Ascending aorta (tissue), 2 donors: ENCODE data around the gene YPEL5. TPM values are rescaled to one million over a fixed set of nuclear protein-coding genes. Genes with fewer than 3 reads are reported as not detected.
A peak's percentile ranks its signal among the peaks of the same experiment; 100 is the strongest.

Experiments used
- DNase-seq, 2 donors: peaks; one replicate each; pipeline ENCODE4 v3.0.0-alpha.2; 2019; ENCODE audit warnings: low spot score in 2 of 2
- H3K27ac ChIP-seq, 2 donors: fragments of 200-600 bp; sonication (generic); one replicate each; pipeline ENCODE4 v1.5.1; 2016 to 2017; ENCODE audit warnings: mild to moderate bottlenecking in 1 of 2
- H3K27me3 ChIP-seq: fragments of 200-600 bp; sonication (generic); one replicate; pipeline ENCODE4 v1.5.1; 2017
- H3K36me3 ChIP-seq, 2 donors: fragments of 200-600 bp; sonication (generic); one replicate each; pipeline ENCODE4 v1.5.1; 2016
- H3K4me1 ChIP-seq, 2 donors: fragments of 200-600 bp; sonication (generic); one replicate each; pipeline ENCODE4 v1.5.1; 2016 to 2017; ENCODE audit warnings: mild to moderate bottlenecking in 1 of 2
- H3K4me3 ChIP-seq, 2 donors: fragments of 200-600 bp; sonication (generic); one replicate each; pipeline ENCODE4 v1.5.1; 2016 to 2017; ENCODE audit warnings: mild to moderate bottlenecking in 1 of 2
- H3K9me3 ChIP-seq, 2 donors: fragments of 200-600 bp; sonication (generic); one replicate each; pipeline ENCODE4 v1.5.1; 2016
- intact Hi-C: fragments of 100-400 bp; cut with DNase I; formaldehyde crosslinking; loops from one replicate; pipeline ENCODE4 v1.15.1; 2023
- total RNA-seq: library from RNA; depleted of rRNA; stranded (reverse); fragments of >200 nt; gene quantifications from one replicate; pipeline ENCODE4 v1.1.0, GENCODE V29; 2016
- TF ChIP-seq, protein P1 (sequence below), 3 experiments: fragments of 200-600 bp in 2 of 3; fragments of 450-650 bp in 1 of 3; sonication (generic) in 2 of 3; IDR thresholded peaks; one replicate each; pipeline ENCODE4 v1.5.1; 2016 to 2019; ENCODE audit warnings: antibody characterized with exemption in 3 of 3, mild to moderate bottlenecking in 1 of 3, moderate library complexity in 1 of 3

The YPEL5 gene
- total RNA-seq, 1 donor from 2014 or later, result 14.2 TPM

DNA sequence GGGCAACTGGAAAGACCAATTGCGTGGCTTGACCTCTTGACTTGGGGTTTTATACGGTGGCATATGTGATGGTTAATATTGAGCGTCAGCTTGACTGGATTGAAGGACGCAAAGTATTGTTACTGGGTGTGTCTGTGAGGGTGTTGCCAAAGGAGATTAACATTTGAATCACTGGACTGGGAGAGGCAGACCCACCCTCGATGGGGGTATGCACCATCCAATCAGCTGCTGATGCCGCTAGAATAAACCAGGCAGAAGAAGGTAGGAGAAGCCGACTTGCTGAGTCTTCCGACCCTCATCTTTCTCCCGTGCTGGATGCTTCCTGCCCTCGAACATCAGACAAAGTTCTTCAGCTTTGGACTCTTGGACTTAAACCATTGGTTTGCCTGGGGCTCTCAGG, 34.2 kb upstream of the YPEL5 start:
- H3K9me3 ChIP-seq, result no peaks in the 10 kb centered on the region
- TF ChIP-seq, protein P1, sequence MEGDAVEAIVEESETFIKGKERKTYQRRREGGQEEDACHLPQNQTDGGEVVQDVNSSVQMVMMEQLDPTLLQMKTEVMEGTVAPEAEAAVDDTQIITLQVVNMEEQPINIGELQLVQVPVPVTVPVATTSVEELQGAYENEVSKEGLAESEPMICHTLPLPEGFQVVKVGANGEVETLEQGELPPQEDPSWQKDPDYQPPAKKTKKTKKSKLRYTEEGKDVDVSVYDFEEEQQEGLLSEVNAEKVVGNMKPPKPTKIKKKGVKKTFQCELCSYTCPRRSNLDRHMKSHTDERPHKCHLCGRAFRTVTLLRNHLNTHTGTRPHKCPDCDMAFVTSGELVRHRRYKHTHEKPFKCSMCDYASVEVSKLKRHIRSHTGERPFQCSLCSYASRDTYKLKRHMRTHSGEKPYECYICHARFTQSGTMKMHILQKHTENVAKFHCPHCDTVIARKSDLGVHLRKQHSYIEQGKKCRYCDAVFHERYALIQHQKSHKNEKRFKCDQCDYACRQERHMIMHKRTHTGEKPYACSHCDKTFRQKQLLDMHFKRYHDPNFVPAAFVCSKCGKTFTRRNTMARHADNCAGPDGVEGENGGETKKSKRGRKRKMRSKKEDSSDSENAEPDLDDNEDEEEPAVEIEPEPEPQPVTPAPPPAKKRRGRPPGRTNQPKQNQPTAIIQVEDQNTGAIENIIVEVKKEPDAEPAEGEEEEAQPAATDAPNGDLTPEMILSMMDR (IDR thresholded peaks at IDR 0.05), result no peak
- H3K4me3 ChIP-seq, result no peak overlapping the region
- H3K4me1 ChIP-seq, result peaks cover 0 to 8% of the 10 kb centered on the region in 2 donors
- intact Hi-C loops, result no loop called here
- no peak overlapping the region for H3K27ac ChIP-seq
- H3K27me3 ChIP-seq, result no peaks in the 10 kb centered on the region
- H3K36me3 ChIP-seq, result no peaks in the 10 kb centered on the region
- DNase-seq, result no peak

DNA sequence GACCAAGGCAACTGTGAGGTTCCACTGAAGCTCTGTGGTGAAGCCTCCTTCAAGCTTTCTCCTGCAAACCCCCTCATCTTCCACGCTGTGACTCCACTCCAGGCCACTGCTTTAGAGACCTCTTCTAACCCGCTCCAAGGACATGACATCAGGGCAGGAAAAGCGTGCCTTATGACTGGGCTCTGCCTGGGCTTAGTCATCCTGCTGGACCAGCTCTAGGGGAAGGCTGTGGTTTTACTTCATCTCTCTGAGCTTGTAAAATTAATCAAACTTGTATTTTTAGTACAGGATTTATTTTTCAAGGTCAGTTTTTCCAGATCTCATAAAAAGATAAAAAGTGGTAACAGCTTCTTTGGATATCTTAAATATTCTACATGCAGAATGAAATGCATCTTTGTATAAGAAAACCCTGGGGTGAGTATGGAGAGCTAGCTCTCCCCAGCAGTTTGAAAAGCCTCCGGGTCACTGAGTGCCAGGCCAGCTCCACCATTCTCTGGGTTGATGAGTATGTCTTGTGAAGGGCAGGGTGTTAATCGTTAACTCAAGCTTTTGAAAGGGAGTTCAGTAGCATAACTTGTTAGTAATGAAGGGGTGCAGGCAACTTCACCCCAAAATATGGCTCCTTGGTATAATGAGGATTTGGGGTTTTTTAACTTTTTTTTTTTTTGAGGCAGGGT, 33.1 kb upstream of the YPEL5 start:
- intact Hi-C loops, result no loop called here
- Histone ChIP-seq H3K27me3 (no peaks in the 10 kb centered on the region), H3K27ac (peak overlapping the region; percentile 38 to 59), H3K36me3 (no peaks in the 10 kb centered on the region), H3K4me3 (no peak overlapping the region), H3K9me3 (no peaks in the 10 kb centered on the region), H3K4me1 (peaks cover 0 to 8% of the 10 kb centered on the region in 2 donors)
- TF ChIP-seq, protein P1 (IDR thresholded peaks at IDR 0.05), result no peak
- peak in 1 of 2 donors; percentile 18 for DNase-seq

DNA sequence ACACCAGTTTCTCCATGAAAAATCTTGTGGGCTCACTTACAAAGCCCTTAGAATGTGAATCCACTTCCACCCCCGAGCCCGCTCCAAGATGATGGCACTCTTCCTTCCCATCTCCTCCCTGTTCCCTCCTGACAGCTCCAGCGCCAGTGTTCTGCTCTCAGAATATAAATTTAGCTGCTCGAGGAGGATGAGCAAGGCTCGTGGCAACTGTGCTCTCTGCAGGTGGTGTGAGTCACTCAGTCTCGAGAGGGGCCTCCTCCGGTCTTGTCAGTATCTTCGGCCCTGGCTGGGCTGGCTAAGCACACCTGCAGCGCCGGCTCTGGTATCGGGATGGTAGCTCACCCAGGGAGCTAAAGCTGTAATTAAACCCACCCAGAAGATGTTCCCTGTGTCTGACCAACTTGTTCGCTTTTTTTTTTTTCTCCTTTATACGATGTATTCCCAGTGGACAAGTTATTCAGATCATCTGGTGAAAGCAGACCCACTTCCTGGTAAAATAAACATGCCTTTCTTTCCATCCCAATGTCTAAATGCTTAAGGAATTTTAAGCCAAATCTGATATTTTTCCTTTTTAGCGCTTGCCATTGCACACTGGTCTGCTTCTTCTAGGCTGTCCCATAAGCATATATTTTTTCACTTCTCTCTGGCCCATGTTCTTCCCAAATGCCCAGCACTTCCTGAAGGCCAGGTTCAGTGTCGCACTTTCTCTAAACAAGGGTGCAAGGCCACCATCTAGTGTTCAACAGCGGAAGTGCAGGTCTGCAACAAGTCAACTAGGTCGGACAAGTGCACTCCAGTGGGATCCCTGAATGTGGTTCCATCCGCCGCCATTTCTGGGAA, 31.4 kb upstream of the YPEL5 start:
- Histone ChIP-seq H3K9me3 (no peaks in the 10 kb centered on the region), H3K36me3 (no peaks in the 10 kb centered on the region), H3K27ac (no peak overlapping the region), H3K27me3 (no peaks in the 10 kb centered on the region), H3K4me1 (peaks cover 0 to 8% of the 10 kb centered on the region in 2 donors), H3K4me3 (no peak overlapping the region)
- peak; percentile 38 to 91 for DNase-seq
- TF ChIP-seq, protein P1 (IDR thresholded peaks at IDR 0.05), result peak; percentile 89 to 95 (median 92)
- intact Hi-C loops, result loop anchor here (1.0 kb wide), 1 partner anchor 25 kb away; no protein-coding TSS in a partner anchor

DNA sequence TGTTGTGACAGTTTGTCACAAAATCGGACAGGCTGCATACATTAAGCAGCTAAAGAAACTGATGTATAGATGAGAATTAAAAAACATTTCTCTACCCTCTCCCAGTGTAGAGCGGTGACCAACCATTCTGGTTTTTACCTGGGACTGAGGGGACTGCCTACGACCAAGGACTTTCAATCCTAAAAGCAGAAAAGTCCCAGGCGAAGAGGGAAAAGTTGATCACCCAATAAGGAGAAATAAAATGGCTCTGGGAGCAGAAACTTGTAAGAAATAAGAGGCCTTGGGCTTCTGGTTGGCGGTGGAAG, 30.9 kb upstream of the YPEL5 start:
- Histone ChIP-seq H3K36me3 (no peaks in the 10 kb centered on the region), H3K27ac (no peak overlapping the region), H3K4me1 (peaks cover 0 to 8% of the 10 kb centered on the region in 2 donors), H3K4me3 (no peak overlapping the region), H3K27me3 (no peaks in the 10 kb centered on the region), H3K9me3 (no peaks in the 10 kb centered on the region)
- no peak for DNase-seq
- TF ChIP-seq, protein P1 (IDR thresholded peaks at IDR 0.05), result no peak
- intact Hi-C loops, result loop anchor here (1.0 kb wide), 1 partner anchor 26 kb away; no protein-coding TSS in a partner anchor

DNA sequence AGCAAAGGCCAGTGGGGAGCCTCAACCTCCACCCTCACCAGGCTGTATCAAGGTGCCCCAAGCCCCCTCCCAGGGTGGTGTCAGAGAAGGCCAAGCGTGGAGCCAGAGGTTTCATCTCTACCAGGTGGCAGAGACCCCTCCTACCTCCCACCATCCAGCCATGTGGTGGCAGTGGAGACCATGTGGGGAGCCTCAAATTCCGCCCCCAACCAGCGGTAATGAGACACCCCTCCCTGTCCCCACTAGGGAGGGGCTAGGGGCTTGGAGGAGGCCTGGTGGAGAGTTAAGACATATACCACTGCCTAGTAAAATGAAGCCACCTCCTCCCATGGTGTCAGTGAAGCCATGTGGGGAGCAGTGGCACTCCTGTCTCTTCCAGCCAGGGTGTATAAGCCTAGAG, 24.4 kb upstream of the YPEL5 start:
- no peaks in the 10 kb centered on the region for H3K36me3 ChIP-seq
- TF ChIP-seq, protein P1 (IDR thresholded peaks at IDR 0.05), result no peak
- intact Hi-C loops, result no loop called here
- no peak overlapping the region for H3K4me3 ChIP-seq
- H3K27me3 ChIP-seq, result no peaks in the 10 kb centered on the region
- peak in 1 of 2 donors; percentile 21 for DNase-seq
- no peaks in the 10 kb centered on the region for H3K4me1 ChIP-seq
- H3K27ac ChIP-seq, result no peak overlapping the region
- H3K9me3 ChIP-seq, result no peaks in the 10 kb centered on the region
